HG02970 (cell line): ENCODE data around the gene RRBP1.
"Not testable (repeated sequence)": the region's sequence is repeated elsewhere in the genome, so short reads cannot be mapped to it uniquely, and the experiment has no call there.

Experiments
- ATAC-seq: cut with Tn5 transposase; IDR thresholded peaks from one replicate; pipeline ENCODE4 v1.9.1; 2021; ENCODE audit warnings: mild to moderate bottlenecking, moderate library complexity, moderate number of reproducible peaks; ENCODE audit not compliant: unreplicated experiment, low FRiP score

Gene RRBP1

DNA sequence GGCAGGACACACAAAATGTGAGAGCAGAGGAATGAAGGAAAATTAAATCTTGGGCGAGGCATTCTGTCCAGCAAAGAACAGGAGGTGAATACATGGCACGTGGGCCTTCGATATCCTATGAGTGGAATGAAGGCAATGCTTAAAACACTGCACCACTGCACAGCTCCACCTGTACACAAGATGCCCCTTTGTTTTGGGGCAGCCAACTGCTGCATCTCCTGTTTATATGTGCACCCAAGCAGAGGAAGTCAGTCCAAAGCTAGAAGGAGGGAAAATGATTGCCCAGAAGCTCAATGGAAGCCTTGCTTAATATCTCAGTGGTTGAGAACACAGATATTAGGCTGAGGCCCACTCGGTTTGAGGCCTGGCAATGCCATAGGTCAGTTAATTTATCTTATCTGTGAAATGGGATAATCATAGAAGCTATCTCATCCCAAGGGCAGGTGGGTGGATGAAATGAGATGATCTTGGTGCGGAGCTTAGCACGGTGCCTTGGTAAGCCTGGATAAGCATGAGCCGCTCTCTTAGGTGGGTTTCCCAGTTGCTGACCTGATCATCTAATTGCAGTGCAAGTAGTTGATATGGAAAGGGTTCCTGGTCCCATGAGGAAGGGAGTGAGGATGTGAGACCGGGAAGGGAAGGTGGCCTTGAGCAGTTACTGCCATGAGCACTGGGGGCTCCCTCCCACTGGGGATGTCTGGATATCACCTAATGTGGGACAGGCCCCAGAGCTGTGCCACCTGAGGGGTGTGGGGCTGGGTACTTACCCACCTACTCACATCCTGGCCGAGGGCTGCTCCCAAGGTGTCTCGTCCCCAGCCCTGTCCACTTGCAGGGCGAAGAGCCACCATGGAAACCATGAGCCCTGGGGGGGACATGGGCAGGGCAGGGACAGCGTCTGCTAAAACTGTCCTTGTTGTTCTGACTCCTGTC lies 27.6 kb upstream of the RRBP1 start:
- no peak for ATAC-seq

- no peak for ATAC-seq
These were observed 26.8 kb upstream of the RRBP1 start for GRCh38 chr20:17708675-17709360.

DNA sequence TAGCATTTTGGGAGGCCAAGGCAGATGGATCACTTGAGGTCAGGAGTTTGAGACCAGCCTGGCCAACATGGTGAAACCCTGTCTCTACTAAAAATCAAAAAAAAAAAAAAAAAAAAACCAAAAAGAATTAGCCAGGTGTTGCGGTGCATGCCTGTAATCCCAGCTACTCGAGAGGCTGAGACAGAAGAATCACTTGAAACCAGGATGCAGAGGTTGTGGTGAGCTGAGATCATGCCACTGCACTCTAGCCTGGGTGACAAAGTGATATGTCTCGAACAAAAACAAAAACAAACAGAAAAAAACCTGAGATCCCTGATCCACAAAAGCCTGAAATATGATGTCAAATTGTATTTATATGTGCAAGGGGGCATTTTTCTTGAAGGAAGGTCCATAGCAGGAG lies 25.9 kb upstream of the RRBP1 start:
- ATAC-seq: not testable (repeated sequence)

- ATAC-seq: no peak
These were observed 24.6 kb upstream of the RRBP1 start for GRCh38 chr20:17706632-17707031.

- no peak for ATAC-seq
These were observed 23.9 kb upstream of the RRBP1 start for GRCh38 chr20:17705916-17706315.

DNA sequence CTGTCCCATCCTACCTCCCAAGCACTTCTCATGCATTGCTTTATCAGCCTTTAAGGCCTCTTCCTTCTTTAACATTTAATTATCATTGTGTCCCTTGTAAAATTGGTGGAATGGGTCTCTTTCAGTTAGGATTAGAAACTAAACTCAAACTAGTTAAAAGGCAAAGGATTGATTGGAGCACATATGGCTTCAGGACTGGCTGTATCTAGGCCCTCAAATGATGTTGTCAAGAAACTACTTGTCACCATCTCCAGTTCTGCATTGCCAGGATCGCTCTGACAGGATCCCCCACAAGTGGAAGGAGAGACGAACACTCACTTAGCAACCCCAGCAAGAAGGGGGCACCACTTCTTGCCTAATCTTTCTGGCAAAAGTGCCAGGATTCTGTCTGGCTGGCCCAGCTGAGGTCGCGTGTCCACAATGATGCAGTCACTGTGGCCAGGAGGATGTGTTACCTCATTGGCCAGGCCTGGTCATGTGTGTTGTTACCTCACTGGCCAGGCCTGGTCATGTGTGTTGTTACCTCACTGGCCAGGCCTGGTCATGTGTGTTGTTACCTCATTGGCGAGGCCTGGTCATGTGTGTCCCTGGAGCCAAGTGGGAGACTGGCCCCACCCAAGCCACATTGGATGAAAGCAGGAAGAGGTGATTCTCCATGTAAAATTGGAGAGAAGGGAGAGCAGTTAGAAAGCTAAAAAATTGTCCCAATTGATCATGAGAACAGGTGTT lies 22.7 kb upstream of the RRBP1 start:
- no peak for ATAC-seq

DNA sequence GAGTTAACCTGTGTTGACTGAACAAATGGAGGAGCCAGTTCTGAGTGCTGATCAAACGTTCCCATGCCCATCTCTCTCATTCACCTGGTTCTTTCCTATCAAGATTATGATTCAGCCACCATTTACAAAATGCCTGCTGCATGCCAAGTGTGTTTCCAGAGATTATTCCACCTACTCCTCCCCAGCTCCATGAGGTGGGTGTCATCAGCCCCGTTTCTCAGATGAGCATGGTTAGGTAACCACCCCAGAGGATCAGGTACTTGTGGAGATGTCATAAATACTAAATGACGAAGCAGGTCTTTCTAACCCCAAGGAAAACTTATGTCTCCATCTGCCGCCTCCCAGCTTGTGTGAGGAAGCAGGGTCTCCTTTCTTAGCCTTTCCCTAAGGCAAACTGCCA lies 19.8 kb upstream of the RRBP1 start:
- no peak for ATAC-seq

GRCh38 chr20:17700637-17701036 lies 18.6 kb upstream of the RRBP1 start:
- no peak for ATAC-seq

DNA sequence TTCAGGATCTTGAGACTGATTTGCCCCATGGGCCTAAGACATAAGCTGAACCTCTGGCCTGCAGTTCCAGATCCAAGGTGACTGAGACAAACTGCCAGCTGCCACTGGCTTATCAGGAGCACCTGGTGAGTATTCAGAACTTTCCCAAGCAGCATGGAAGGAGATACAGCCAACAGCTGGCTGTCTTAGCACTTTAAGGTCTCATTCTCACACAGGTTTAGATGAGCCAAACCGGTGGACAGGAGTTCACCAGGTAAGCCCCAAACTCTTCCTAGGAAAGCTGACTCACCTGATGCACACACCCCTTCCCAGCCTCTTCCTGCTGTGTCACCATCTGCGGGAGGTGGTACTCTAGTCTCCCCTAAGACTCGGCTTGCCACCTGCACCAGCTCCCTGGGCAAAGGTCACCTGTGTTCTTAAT lies 17.9 kb upstream of the RRBP1 start, which contains the start of gene BANF2:
Gene BANF2, plus strand, starts transcription at position 36 of the 421 bp plus-strand sequence. CDS start 25,060 bp downstream, outside the sequence.
- ATAC-seq: no peak

- ATAC-seq: no peak
These were observed 16.3 kb upstream of the RRBP1 start for GRCh38 chr20:17698384-17698783.

GRCh38 chr20:17697171-17697570 lies 15.1 kb upstream of the RRBP1 start:
- no peak for ATAC-seq

DNA sequence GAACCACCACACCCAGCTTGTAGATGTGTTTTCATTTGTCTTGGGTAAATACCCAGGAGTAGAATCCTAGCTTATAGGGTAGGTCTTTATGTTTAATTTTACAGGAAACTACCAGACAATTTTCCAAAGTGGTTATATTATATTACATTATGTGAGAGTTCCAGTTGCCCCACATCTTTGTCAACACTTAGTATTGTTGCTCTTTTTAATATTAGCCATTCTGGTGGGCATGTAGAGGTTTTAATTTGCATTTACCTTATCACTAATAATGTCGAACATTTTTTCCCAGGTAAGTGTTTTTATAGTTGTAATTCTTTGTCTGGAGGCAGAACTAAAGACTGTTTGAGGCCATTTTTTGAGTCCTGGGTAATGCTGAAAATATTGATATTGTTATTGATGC lies 14.2 kb upstream of the RRBP1 start:
- no peak for ATAC-seq

DNA sequence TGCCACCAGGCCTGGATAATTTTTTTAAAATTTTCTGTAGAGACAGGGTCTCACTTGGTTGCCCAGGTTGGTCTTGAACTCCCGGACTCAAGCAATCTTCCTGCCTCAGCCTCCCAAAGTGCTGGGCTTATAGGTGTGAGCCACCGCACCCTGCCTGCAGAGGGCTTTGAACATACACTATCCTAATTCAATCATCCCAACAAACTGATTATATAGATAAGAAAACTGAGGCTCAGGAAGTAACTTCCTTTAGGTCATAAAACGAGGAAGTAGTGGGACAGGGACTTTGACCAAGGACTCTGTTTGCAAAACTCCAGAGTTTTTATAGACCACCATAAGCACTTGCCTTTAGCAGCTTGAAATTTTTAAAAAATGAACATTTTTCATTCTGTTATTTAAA lies 12.7 kb upstream of the RRBP1 start:
- no peak for ATAC-seq

DNA sequence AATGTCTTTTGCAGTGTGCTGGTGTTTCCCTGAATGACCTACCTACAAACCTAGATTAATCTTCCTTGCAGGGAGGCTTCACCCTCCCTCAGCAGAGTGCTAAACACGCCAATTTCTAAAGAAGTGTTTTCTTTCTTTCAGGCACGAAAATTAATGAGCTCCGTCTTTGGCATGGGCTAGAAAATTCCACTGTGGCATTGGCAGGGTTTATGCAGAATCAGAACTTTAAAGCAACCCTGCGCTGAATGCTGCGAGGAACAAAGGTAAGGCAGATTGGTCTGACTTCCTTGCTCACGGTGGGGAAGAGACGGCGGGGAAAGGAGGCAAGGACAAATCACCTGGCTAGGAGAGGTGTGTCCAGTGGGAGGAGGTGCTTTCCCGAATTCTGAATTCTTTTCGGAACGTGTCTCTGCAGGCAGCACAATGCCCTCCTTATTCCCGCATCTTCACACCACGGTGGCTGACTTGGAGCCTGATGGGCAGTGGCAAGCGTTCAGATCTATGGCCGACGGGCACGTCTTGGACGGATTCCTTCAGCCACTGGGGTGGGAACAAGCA lies 11.5 kb upstream of the RRBP1 start:
- no peak for ATAC-seq

DNA sequence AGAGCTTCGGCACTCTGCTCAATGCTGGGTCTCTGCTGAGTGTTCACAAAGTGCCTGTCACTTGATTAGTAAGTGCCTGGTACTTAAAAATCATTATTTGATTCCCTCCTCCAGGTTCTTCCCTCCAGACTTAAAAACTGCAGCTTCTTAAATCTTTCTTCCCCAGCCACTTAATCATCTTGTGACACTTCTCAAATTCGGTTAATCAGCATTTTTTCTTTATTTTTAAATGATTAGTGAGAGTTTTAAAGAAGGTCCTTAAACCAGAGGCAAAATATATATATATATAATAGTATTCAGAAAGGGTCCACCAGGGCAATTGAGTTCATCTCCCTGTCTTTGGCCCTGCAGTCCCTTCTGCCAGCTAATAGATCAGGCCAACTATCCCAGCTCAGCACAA lies 9.7 kb upstream of the RRBP1 start:
- no peak for ATAC-seq

GRCh38 chr20:17690144-17690543 lies 8.1 kb upstream of the RRBP1 start:
- ATAC-seq: no peak

GRCh38 chr20:17688965-17689364 lies 6.9 kb upstream of the RRBP1 start:
- ATAC-seq: no peak

GRCh38 chr20:17687800-17688199 lies 5.8 kb upstream of the RRBP1 start:
- ATAC-seq: no peak

GRCh38 chr20:17685168-17685567 lies 3.1 kb upstream of the RRBP1 start:
- ATAC-seq: no peak

- ATAC-seq: no peak
These were observed 2.2 kb upstream of the RRBP1 start for GRCh38 chr20:17684077-17684888.
